Measurements from ENCODE around the gene DNAH11.

DNAH11 gene

DNA sequence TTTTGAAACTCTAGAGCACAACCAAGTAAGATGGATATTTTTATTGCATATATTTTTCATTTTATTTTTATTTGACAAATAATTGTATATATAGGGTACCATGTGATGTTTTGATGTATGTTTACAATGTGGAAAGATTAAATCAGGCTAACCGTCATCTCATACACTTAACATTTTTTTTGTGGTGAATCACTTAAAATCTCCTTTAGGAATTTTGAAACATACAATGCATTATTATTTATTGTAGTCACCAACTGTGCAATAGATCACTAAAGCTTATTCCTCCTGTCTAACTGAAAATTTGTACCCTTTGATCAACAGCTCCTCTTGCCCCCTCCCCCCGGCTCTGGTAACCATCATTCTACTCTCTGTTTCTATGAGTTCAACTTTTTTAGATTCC, 77.2 kb downstream of the DNAH11 start:
- TF ChIP-seq GATA3 (IDR thresholded peaks at IDR 0.05; ENCODE audit: low read depth, low read length) (no peak), GATA2 (IDR thresholded peaks at IDR 0.05; ENCODE audit: low read depth, low read length) (no peak)

GRCh38 chr7:21624320-21624719, 81.5 kb downstream of the DNAH11 start:
- TF ChIP-seq GATA3 (IDR thresholded peaks at IDR 0.05; ENCODE audit: low read depth, low read length) (no peak), GATA2 (IDR thresholded peaks at IDR 0.05; ENCODE audit: low read depth, low read length) (no peak)

DNA sequence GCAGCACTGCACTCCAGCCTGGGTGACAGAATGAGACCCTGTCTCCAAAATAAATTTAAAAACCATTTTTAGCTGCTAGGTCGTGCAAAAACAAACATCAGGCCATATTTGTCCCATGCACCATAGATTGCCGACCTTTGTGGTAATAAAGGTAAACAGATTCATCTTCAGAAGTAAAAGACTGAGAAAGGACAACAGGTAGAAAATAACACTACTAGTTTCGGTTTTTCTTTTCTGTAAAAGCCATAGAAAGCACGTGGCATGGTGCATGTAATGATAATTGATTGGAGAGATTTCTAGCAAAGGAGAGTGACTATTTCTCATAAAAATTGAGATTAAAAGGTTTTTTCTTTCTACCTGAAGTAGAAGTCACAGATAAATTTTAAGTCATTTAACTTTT, 93.9 kb downstream of the DNAH11 start:
- no peak for TF ChIP-seq GATA3 (IDR thresholded peaks at IDR 0.05; ENCODE audit: low read depth, low read length)
- no peak for TF ChIP-seq GATA2 (IDR thresholded peaks at IDR 0.05; ENCODE audit: low read depth, low read length)

- TF ChIP-seq GATA2 (IDR thresholded peaks at IDR 0.05; ENCODE audit: low read depth, low read length) (no peak), GATA3 (IDR thresholded peaks at IDR 0.05; ENCODE audit: low read depth, low read length) (no peak)
These were observed 96.5 kb downstream of the DNAH11 start for GRCh38 chr7:21639206-21639868.

DNA sequence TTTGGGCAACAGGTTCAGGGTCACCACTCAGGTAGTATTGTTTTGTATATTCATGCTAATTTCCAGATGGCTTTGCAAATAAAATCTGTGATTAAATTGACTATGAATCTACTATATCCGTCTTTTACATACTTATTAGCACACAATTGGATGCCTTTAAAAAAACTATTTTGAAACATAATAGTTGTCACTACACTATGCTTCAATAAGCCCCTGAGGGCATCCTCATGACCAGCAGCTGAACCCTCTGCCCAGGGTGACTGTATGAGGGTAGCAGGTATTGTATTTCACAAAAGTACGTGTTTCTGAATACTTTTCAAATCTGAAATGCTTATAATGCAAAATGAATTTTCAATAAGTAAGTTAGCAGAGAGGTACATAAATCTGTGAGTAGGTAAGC, 97.3 kb downstream of the DNAH11 start:
- TF ChIP-seq GATA3 (IDR thresholded peaks at IDR 0.05; ENCODE audit: low read depth, low read length): no peak
- TF ChIP-seq GATA2 (IDR thresholded peaks at IDR 0.05; ENCODE audit: low read depth, low read length): no peak

GRCh38 chr7:21641546-21641945, 98.7 kb downstream of the DNAH11 start:
- TF ChIP-seq GATA2 (IDR thresholded peaks at IDR 0.05; ENCODE audit: low read depth, low read length) (no peak), GATA3 (IDR thresholded peaks at IDR 0.05; ENCODE audit: low read depth, low read length) (no peak)

GRCh38 chr7:21642422-21642821, 99.6 kb downstream of the DNAH11 start:
- TF ChIP-seq GATA2 (IDR thresholded peaks at IDR 0.05; ENCODE audit: low read depth, low read length) (no peak), GATA3 (IDR thresholded peaks at IDR 0.05; ENCODE audit: low read depth, low read length) (no peak)

GRCh38 chr7:21651697-21652096, 108.9 kb downstream of the DNAH11 start:
- TF ChIP-seq GATA2 (IDR thresholded peaks at IDR 0.05; ENCODE audit: low read depth, low read length): no peak
- TF ChIP-seq GATA3 (IDR thresholded peaks at IDR 0.05; ENCODE audit: low read depth, low read length): no peak

DNA sequence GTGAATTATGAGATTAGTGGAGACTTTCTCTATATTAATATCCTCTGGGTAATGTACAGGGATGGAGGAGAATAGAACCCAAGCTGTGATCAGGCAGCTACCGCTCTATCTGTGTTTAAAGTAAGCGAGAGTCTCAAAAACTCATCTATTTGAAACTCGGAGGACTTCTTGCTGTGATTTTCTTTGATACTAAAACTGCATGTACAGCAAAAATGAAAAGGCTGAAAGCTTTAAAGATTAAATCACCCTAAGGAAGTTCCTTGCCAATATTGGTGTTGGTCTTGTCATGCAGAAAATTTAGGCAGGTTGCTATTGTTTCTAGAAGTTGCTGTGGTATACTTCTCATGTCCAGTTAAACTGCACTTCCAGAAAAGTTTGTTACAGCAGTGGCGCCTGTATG, 110.8 kb downstream of the DNAH11 start:
- TF ChIP-seq GATA3 (IDR thresholded peaks at IDR 0.05; ENCODE audit: low read depth, low read length) (no peak), GATA2 (IDR thresholded peaks at IDR 0.05; ENCODE audit: low read depth, low read length) (no peak)

GRCh38 chr7:21656081-21656480, 113.2 kb downstream of the DNAH11 start:
- no peak for TF ChIP-seq GATA2 (IDR thresholded peaks at IDR 0.05; ENCODE audit: low read depth, low read length)

GRCh38 chr7:21656796-21657195, 114.0 kb downstream of the DNAH11 start:
- no peak for TF ChIP-seq GATA2 (IDR thresholded peaks at IDR 0.05; ENCODE audit: low read depth, low read length)
- no peak for TF ChIP-seq GATA3 (IDR thresholded peaks at IDR 0.05; ENCODE audit: low read depth, low read length)

DNA sequence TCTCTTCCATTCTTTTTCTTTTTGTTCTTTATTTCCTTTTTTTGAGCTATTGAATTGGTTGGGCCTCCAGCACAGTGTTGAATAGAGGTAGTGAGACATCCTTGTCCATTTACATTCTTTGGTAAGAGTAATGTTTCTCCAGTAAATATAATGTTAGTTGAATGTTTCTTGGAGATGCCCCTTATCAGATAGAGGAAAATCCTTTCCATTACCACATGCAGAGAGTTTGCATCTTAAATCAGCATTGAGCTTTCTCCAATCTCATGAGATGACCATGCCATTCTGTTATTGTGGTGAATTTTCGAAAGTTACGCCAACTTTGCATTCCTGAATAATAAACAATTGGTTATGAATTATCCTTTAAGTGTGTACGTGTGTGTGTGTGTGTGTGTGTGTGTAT, 127.7 kb downstream of the DNAH11 start:
- TF ChIP-seq GATA2 (IDR thresholded peaks at IDR 0.05; ENCODE audit: low read depth, low read length) (no peak), GATA3 (IDR thresholded peaks at IDR 0.05; ENCODE audit: low read depth, low read length) (no peak)

DNA sequence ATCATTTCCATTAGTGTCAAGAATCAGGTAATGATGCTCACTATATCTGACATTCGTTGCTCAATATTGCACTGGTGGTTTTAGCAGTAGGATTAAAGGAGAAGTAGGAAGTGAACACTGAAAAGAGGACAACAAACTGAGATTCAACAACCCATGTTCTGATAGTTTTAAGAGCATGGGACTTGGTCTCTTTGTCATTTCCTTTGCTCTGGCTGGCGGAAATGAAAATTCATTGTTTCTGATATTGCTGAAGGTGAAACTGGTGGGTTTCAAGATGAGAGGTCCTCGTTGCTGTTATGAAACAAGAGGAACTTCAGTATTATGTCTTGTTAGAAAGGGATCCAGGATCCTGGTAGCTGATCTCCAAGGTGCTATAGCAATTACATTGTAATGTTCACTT, 129.0 kb downstream of the DNAH11 start:
- TF ChIP-seq GATA2 (IDR thresholded peaks at IDR 0.05; ENCODE audit: low read depth, low read length): no peak
- TF ChIP-seq GATA3 (IDR thresholded peaks at IDR 0.05; ENCODE audit: low read depth, low read length): no peak

- TF ChIP-seq GATA2 (IDR thresholded peaks at IDR 0.05; ENCODE audit: low read depth, low read length) (no peak), GATA3 (IDR thresholded peaks at IDR 0.05; ENCODE audit: low read depth, low read length) (no peak)
These were observed 132.4 kb downstream of the DNAH11 start for GRCh38 chr7:21675255-21675654.

DNA sequence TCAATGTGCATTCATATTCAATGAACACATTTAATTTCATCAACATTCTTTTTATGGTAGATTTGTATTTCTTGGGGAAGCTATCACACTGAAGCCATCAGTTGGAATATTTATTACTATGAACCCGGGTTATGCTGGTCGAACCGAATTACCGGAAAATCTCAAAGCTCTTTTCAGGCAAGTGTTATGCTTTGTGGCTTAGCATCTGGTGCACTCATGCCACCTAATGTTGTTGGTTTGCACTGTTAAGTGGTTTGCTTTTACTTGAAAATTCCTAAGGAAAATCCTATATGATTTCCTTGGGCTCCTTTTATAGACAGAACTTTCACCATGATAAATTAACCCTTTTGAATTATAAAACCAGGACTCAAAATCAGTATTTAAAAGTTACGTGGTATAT, 147.9 kb downstream of the DNAH11 start:
- TF ChIP-seq GATA2 (IDR thresholded peaks at IDR 0.05; ENCODE audit: low read depth, low read length) (no peak), GATA3 (IDR thresholded peaks at IDR 0.05; ENCODE audit: low read depth, low read length) (no peak)

DNA sequence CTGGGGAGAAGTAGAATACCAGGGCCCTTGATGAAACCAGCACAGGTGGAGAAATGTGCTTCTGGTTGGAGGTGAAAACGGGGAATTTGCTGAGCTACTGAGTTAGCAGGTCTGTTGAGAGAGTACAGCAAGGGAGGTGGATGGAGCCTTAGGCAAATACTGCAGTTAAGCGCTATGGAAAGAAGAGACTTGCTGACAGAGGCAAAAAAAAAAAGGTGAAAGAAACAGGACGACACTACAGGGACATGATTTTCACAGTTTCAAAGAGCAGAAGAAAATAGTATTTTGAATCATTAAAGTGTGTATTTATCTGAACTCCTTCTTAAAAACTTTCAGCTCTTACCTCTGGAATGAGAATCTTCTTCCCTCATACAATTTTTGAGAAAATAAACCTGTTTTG, 159.5 kb downstream of the DNAH11 start:
- no peak for TF ChIP-seq GATA2 (IDR thresholded peaks at IDR 0.05; ENCODE audit: low read depth, low read length)
- TF ChIP-seq GATA3 (IDR thresholded peaks at IDR 0.05; ENCODE audit: low read depth, low read length): no peak

All from SH-SY5Y (cell line).